Breast epithelium (tissue), 4 donors: Measurements from ENCODE around the gene TRIP4. TPM values are rescaled to one million over a fixed set of nuclear protein-coding genes. Genes with fewer than 3 reads are reported as not detected.

Experiments
- DNase-seq, 2 donors: peaks; one replicate each; pipeline ENCODE4 v3.0.0-alpha.2; 2019; ENCODE audit warnings: low spot score in 2 of 2
- H3K27ac ChIP-seq, 2 donors: fragments of 200-600 bp; sonication (generic) in 1 of 2; one replicate each; pipeline ENCODE4 v1.5.1; 2016 to 2019; ENCODE audit warnings: mild to moderate bottlenecking in 1 of 2
- H3K27me3 ChIP-seq, 2 donors: fragments of 200-600 bp; sonication (generic) in 1 of 2; one replicate each; pipeline versions ENCODE4 v1.5.1 to v1.6.0; 2017 to 2019; ENCODE audit warnings: control low read depth in 1 of 2, mild to moderate bottlenecking in 1 of 2
- H3K36me3 ChIP-seq: fragments of 200-600 bp; one replicate; pipeline ENCODE4 v1.5.1; 2019
- H3K4me1 ChIP-seq, 2 donors: fragments of 200-600 bp; sonication (generic); one replicate each; pipeline ENCODE4 v1.5.1; 2016 to 2019; ENCODE audit warnings: control low read depth in 1 of 2
- H3K4me3 ChIP-seq, 3 donors: fragments of 200-600 bp; sonication (generic); 1 replicate in 2 of 3; 2 replicates in 1 of 3; pipeline ENCODE4 v1.5.1; 2016 to 2019; ENCODE audit warnings: mild to moderate bottlenecking in 3 of 3, moderate library complexity in 2 of 3
- H3K9me3 ChIP-seq, 2 donors: fragments of 200-600 bp; sonication (generic) in 1 of 2; one replicate each; pipeline ENCODE4 v1.5.1; 2016 to 2019; ENCODE audit warnings: control low read depth in 1 of 2
- POLR2A ChIP-seq: fragments of 450-650 bp; IDR thresholded peaks from one replicate; pipeline ENCODE4 v1.6.1; 2016; ENCODE audit warnings: antibody characterized with exemption, mild to moderate bottlenecking, moderate library complexity
- POLR2AphosphoS5 ChIP-seq, 3 donors: sonication (generic); formaldehyde crosslinking; IDR thresholded peaks; one replicate each; pipeline ENCODE4 v1.6.1; 2017; ENCODE audit warnings: antibody characterized with exemption in 3 of 3
- intact Hi-C: fragments of 100-400 bp; cut with DNase I; formaldehyde crosslinking; loops from one replicate; pipeline ENCODE4 v1.15.1; 2023; ENCODE audit warnings: low total_unique reads
- total RNA-seq, 3 donors: library from RNA; depleted of rRNA; stranded (reverse); fragments of >200 nt; gene quantifications; one replicate each; pipeline ENCODE4 v1.1.0, GENCODE V29; 2016
- TF ChIP-seq, protein P1 (sequence below), 3 donors: fragments of 450-650 bp; IDR thresholded peaks; one replicate each; pipeline ENCODE4 v1.5.1; 2016 to 2017; ENCODE audit warnings: antibody characterized with exemption in 3 of 3, mild to moderate bottlenecking in 3 of 3, moderate library complexity in 3 of 3

Gene TRIP4
- total RNA-seq, 3 donors from 2014 or later: 11.8 to 17.1 (median 16.1) TPM

DNA sequence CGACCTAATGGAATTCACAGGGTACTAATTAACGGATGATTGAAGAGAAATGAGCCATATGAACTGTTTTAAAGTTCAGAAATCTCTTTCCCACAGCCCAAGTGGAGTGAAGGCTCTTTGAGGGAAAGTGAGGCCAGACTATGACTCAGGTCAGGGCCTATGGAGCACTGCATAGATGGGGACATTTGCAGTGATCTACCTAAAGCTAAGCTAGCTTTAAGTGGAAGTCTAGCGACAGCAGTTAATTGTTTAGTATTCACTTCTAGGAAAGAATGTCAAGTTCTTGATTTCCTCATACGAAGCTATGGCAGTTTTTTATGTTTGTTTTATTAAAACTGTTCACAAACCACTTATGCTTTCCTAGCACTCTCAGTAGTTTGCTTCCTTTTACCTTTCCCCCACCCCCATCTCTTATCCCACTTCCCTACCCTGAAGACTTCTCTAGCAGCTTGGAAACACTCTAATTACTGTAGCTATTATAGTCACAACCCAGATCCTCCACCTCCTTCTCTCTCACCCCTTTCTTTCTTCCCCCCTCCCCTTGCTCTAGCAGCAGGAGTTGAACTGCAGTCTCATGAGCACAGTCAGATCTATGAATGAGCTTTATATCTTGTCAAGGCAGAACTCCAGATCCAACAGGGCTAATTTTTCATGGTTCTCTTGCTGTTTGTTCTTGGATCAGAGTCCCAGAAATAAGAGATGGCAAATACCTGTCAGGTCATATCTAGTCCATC lies 78.9 kb downstream of the TRIP4 start:
- Histone ChIP-seq H3K36me3 (no peaks in the 10 kb centered on the region), H3K4me1 (peaks cover 3 to 8% of the 10 kb centered on the region in 2 donors), H3K27me3 (no peaks in the 10 kb centered on the region), H3K4me3 (no peak overlapping the region), H3K27ac (no peak overlapping the region), H3K9me3 (no peaks in the 10 kb centered on the region)
- no peak for DNase-seq
- TF ChIP-seq, protein P1, sequence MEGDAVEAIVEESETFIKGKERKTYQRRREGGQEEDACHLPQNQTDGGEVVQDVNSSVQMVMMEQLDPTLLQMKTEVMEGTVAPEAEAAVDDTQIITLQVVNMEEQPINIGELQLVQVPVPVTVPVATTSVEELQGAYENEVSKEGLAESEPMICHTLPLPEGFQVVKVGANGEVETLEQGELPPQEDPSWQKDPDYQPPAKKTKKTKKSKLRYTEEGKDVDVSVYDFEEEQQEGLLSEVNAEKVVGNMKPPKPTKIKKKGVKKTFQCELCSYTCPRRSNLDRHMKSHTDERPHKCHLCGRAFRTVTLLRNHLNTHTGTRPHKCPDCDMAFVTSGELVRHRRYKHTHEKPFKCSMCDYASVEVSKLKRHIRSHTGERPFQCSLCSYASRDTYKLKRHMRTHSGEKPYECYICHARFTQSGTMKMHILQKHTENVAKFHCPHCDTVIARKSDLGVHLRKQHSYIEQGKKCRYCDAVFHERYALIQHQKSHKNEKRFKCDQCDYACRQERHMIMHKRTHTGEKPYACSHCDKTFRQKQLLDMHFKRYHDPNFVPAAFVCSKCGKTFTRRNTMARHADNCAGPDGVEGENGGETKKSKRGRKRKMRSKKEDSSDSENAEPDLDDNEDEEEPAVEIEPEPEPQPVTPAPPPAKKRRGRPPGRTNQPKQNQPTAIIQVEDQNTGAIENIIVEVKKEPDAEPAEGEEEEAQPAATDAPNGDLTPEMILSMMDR (IDR thresholded peaks at IDR 0.05): no peak
- TF ChIP-seq POLR2AphosphoS5 (IDR thresholded peaks at IDR 0.05): no peak
- TF ChIP-seq POLR2A: no peak
- intact Hi-C loops: no loop called here

DNA sequence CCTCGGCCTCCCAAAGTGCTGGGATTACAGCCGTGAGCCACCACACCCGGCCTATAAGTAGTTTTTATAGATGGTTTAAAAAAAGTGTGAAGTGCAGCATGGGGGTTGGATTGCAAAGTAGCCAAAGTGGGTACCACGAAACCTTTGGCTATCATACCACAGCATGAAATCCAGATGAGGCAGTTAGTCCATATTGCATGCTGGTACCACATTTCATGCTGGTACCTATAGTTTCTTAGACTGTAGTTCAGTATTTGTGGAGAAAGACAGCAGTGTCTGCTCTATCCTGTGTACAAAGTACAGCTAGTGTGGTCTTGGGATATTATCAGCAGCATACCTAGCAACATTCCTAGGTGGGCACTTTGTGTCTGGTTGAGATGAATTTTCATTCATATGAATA lies 84.5 kb downstream of the TRIP4 start:
- no peak for DNase-seq
- Histone ChIP-seq H3K36me3 (no peaks in the 10 kb centered on the region), H3K9me3 (no peaks in the 10 kb centered on the region), H3K27me3 (no peaks in the 10 kb centered on the region), H3K4me1 (no peaks in the 10 kb centered on the region), H3K27ac (no peak overlapping the region), H3K4me3 (no peak overlapping the region)
- intact Hi-C loops: no loop called here
- TF ChIP-seq POLR2A: no peak
- no peak for TF ChIP-seq POLR2AphosphoS5 (IDR thresholded peaks at IDR 0.05)
- TF ChIP-seq, protein P1 (IDR thresholded peaks at IDR 0.05): no peak

DNA sequence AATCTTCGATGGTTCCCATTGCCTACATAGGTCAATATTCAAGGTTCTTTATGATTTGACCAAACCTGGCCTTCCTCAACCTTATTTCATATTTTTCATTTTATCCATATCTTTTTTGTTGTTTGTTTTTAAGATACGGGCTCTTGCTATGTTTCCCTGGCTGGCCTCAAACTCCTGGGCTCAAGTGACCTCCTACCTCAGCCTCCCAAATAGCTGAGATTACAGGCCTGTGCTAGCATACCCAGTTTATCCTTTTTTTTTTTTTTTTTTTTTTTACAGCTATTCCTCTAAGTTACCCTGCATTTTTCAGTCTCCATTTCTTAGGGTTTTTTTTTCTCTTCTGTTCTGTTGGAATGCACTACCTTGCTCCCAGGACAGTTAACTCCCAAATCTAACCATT lies 87.2 kb downstream of the TRIP4 start:
- Histone ChIP-seq H3K4me3 (no peak overlapping the region), H3K27ac (no peak overlapping the region), H3K27me3 (no peaks in the 10 kb centered on the region), H3K36me3 (no peaks in the 10 kb centered on the region), H3K9me3 (no peaks in the 10 kb centered on the region), H3K4me1 (no peaks in the 10 kb centered on the region)
- intact Hi-C loops: no loop called here
- DNase-seq: no peak
- no peak for TF ChIP-seq POLR2A
- TF ChIP-seq, protein P1 (IDR thresholded peaks at IDR 0.05): no peak
- TF ChIP-seq POLR2AphosphoS5 (IDR thresholded peaks at IDR 0.05): no peak

DNA sequence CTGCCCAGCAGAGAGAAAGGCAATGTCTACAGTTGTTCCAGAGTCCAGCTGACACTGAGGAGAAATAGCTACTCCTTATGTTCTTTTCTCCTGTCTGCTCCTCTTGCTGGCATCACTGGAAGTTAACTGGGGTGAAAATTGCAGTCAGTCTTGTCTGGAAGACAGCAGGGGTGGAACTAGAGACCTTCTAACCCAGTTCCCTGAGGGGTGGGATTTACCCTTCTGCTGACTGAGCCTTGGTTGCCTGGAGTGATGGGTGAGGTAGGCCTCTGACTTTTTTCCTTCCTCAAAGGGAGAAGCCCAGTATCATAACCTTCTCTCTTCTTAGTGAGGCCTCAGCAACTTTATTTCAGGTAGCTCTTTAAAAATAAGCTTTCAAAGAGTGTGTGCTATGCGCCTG lies 88.9 kb downstream of the TRIP4 start:
- Histone ChIP-seq H3K36me3 (no peaks in the 10 kb centered on the region), H3K4me3 (no peak overlapping the region), H3K4me1 (no peaks in the 10 kb centered on the region), H3K9me3 (no peaks in the 10 kb centered on the region), H3K27me3 (no peaks in the 10 kb centered on the region), H3K27ac (no peak overlapping the region)
- no peak for DNase-seq
- intact Hi-C loops: no loop called here
- TF ChIP-seq POLR2AphosphoS5 (IDR thresholded peaks at IDR 0.05) (no peak), POLR2A (no peak)
- TF ChIP-seq, protein P1 (IDR thresholded peaks at IDR 0.05): no peak

DNA sequence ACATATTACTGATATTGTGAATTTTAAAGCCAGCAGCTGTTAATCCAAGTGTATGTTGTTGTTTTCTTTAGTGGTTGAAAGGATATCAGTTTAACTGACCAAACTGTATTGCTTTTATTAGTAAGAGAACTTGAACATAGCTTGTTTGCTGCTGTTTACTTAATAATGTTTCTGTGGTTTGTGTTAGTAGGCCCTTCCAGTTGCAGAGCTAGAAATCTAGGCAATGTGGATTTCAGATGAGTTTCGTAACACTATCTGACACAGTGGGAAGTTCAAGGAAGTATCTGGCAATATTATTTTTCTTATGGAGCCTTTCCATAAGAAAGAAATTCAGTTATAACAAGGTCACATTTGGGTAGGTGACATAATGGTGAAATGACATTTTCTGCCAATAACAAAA lies 91.2 kb downstream of the TRIP4 start:
- Histone ChIP-seq H3K9me3 (no peaks in the 10 kb centered on the region), H3K27ac (peak overlapping the region in 1 of 2 donors; percentile 17), H3K4me1 (no peaks in the 10 kb centered on the region)

More for the DNA sequence above, 91.2 kb downstream of the TRIP4 start:
- Histone ChIP-seq H3K36me3 (no peaks in the 10 kb centered on the region), H3K4me3 (no peak overlapping the region), H3K27me3 (no peaks in the 10 kb centered on the region)
- TF ChIP-seq POLR2AphosphoS5 (IDR thresholded peaks at IDR 0.05) (no peak), POLR2A (no peak)
- TF ChIP-seq, protein P1 (IDR thresholded peaks at IDR 0.05): no peak
- no peak for DNase-seq
- intact Hi-C loops: no loop called here
